ENCODE results near the gene GP1BA.
A peak's percentile ranks its signal among the peaks of the same experiment; 100 is the strongest.

GP1BA gene

DNA sequence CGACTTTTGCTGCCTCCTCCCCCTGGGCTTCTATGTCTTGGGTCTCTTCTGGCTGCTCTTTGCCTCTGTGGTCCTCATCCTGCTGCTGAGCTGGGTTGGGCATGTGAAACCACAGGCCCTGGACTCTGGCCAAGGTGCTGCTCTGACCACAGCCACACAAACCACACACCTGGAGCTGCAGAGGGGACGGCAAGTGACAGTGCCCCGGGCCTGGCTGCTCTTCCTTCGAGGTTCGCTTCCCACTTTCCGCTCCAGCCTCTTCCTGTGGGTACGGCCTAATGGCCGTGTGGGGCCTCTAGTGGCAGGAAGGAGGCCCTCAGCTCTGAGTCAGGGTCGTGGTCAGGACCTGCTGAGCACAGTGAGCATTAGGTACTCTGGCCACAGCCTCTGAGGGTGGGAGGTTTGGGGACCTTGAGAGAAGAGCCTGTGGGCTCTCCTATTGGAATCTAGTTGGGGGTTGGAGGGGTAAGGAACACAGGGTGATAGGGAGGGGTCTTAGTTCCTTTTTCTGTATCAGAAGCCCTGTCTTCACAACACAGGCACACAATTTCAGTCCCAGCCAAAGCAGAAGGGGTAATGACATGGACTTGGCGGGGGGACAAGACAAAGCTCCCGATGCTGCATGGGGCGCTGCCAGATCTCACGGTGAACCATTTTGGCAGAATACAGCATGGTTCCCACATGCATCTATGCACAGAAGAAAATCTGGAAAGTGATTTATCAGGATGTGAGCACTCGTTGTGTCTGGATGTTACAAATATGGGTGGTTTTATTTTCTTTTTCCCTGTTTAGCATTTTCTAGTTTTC is 2.3 kb downstream of the GP1BA start:
- TF ChIP-seq ZFX (IDR thresholded peaks at IDR 0.05; ENCODE audit: borderline replicate concordance) = no peak
- TF ChIP-seq, protein P1, sequence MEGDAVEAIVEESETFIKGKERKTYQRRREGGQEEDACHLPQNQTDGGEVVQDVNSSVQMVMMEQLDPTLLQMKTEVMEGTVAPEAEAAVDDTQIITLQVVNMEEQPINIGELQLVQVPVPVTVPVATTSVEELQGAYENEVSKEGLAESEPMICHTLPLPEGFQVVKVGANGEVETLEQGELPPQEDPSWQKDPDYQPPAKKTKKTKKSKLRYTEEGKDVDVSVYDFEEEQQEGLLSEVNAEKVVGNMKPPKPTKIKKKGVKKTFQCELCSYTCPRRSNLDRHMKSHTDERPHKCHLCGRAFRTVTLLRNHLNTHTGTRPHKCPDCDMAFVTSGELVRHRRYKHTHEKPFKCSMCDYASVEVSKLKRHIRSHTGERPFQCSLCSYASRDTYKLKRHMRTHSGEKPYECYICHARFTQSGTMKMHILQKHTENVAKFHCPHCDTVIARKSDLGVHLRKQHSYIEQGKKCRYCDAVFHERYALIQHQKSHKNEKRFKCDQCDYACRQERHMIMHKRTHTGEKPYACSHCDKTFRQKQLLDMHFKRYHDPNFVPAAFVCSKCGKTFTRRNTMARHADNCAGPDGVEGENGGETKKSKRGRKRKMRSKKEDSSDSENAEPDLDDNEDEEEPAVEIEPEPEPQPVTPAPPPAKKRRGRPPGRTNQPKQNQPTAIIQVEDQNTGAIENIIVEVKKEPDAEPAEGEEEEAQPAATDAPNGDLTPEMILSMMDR (IDR thresholded peaks at IDR 0.05) = peak; percentile 17; the same call in 1 of the 2 replicates
- no peak overlapping the region for H3K27ac ChIP-seq

DNA sequence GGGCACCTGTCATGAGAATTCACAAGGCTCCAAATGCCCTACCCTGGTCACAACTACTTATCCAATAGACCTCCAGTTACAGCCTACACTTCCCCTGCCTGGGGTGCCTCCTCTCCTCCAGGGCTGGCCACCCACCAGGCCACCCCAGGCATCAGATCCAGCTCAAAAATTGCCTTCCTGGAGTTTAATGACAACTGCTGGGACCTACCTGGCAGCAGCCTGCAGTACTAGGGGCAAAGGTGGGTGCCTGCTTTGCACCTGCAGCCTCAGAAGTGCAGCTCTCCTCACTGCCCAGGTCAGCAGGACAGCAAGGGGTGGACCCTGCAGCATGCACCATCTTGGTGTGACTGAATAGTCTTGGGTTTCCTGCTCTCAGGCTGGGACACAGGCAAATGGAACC is 3.6 kb downstream of the GP1BA start:
- TF ChIP-seq ZFX (IDR thresholded peaks at IDR 0.05; ENCODE audit: borderline replicate concordance) = no peak
- TF ChIP-seq, protein P1 (IDR thresholded peaks at IDR 0.05) = no peak
- no peak overlapping the region for H3K27ac ChIP-seq

DNA sequence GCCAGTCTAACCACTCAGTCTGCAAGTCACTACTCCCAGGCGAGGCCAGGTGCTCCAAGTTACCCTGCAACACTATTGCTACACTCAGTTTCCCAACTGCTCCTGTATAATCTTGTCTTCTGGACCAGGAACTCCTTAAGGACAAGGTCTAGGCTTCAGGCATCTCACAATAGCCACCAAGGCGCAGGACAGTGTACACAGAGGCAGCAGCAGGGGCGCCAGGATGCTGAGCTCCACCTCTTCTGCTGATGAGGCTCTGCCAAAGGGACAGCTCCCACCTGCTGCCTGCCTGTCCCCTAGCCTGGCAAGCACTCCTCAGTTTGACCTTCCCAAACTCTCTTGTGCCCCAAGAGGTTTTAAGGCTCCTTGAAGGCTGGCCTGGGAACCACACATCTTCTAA is 4.4 kb downstream of the GP1BA start:
- TF ChIP-seq ZFX (IDR thresholded peaks at IDR 0.05; ENCODE audit: borderline replicate concordance) = no peak
- TF ChIP-seq, protein P1 (IDR thresholded peaks at IDR 0.05) = no peak
- no peak overlapping the region for H3K27ac ChIP-seq

DNA sequence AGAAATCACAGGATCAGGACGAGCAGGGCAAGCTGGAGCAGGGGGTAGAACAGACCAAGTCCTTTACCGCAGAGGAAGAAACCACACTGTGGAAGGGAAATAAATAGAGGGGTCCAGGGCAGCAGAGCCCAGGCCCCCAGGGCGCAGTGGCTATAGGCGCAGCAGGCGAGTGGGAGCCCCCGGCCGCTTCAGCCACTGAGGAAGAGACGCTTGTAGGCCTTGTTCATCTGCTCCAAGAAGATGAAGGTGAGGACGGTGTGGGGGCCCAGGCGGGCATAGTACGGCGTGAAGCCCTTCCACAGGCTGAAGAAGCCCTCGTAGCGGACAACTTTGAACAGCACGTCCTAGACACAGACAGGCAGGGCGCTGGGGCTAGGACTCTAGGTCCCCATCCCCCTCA is 5.5 kb downstream of the GP1BA start:
- H3K27ac ChIP-seq = no peak overlapping the region
- TF ChIP-seq, protein P1 (IDR thresholded peaks at IDR 0.05) = no peak

DNA sequence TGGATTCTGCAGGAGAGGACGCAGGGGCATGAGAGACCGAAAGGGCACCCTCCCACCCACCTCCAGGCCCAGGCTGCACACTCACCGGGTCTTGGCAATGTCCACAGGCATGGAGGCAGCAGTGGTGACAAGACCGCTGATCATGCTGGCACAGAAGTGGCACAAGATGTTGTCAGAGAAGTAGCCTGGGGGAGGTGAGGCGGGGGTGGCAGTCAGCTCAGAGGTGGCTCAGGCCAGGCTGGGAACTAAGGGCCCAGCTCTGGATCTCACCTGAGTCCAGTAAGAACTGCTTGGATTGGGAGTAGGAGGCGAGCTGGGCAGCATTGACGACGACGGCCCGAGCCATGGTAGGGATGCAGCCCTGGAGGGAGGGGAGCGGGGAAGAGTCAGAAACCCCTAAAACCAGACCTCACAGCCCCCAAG is 6.0 kb downstream of the GP1BA start:
- TF ChIP-seq ZFX (IDR thresholded peaks at IDR 0.05; ENCODE audit: borderline replicate concordance) = no peak
- TF ChIP-seq, protein P1 (IDR thresholded peaks at IDR 0.05) = no peak
- peak overlapping the region; percentile 98; the same call in 1 of the 2 replicates for H3K27ac ChIP-seq

DNA sequence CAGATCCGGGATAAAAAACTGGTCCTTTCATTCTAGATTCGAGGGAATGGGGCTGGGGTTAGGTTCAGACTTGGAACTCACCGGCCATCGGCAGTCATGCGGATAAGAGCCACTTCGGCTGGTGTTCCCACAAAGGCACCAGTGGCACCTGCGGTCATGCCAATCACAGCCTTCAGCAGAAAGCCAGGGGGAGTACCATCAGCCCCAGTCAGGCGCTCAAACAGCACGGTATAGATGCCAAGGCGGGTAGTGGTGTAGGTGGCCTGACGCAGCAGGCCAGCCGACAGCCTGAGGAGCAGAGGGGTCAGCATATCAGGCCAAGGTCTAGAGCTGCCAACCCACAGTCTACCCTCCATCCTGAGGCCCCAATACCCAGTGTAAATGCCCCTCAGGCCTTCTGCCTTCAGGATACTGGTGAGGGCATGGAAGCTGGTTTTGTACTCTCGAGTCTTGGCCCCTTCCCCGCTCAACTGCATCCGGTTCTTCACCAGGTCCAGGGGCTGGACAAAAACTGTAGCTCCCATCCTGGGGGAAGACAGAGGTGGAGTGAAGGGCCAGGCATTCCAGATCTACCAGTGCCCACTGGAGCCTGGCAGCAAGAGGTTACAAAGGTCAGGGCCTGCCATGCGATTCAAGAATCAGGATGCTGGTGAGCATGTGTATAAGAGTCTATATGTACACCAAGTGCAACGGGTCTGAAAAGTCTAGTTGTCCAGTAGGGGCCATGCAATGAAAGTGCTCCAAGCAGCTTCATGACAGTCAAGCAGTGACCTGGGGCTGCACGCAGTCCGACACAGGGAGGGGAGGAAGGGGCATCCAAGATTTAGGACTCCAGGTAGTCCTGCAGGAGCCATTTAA is 6.8 kb downstream of the GP1BA start:
- peak overlapping the region; percentile 98 for H3K27ac ChIP-seq
- TF ChIP-seq, protein P1 (IDR thresholded peaks at IDR 0.05) = no peak; the same call in 1 of the 2 replicates

DNA sequence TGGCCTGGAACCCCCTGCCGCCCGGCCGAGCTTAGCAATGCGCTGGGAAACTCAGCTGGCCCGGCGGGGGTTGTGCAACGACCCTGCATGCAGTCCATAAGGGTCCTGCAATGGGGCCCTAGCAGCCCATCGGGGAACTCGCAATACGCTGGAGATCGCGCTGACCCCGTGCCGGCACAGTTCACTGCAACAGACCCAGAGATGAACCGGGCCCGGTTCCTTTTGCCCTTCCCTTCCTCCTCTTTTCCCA is 7.4 kb downstream of the GP1BA start:
- H3K27ac ChIP-seq = peak overlapping the region; percentile 98
- no peak for TF ChIP-seq ZFX (IDR thresholded peaks at IDR 0.05; ENCODE audit: borderline replicate concordance)
- TF ChIP-seq, protein P1 (IDR thresholded peaks at IDR 0.05) = no peak
